ENCODE measurements around the gene B4GALT3. TPM values are rescaled to one million over a fixed set of nuclear protein-coding genes. Genes with fewer than 3 reads are reported as not detected.

The B4GALT3 gene
- total RNA-seq, 1 experiment from 2014 or later: 39.6 TPM

- TF ChIP-seq CTCF (IDR thresholded peaks at IDR 0.05; ENCODE audit: insufficient read depth in 1 of 2, low read depth in 1 of 2, low read length in 1 of 2, severe bottlenecking in 1 of 2, unreplicated experiment in 1 of 2): no peak
- POLR2A ChIA-PET: no interaction called here
These were observed 11.1 kb upstream of the B4GALT3 start for GRCh38 chr1:161188381-161188780.

GRCh38 chr1:161187311-161187710, 10.0 kb upstream of the B4GALT3 start:
- H3K36me3 Mint-ChIP-seq (ENCODE audit: insufficient read depth, unreplicated experiment): no peaks in the 10 kb centered on the region
- Histone ChIP-seq H3K4me3 (ENCODE audit: low read depth, low read length) (no peak overlapping the region), H3K9me3 (no peaks in the 10 kb centered on the region), H3K36me3 (ENCODE audit: control insufficient read depth, insufficient read depth, low read length) (no peaks in the 10 kb centered on the region), H3K27me3 (replicated peaks; ENCODE audit: control insufficient read depth, insufficient read depth, low read length) (no peaks in the 10 kb centered on the region), H3K4me1 (no peaks in the 10 kb centered on the region)
- no peak overlapping the region for H3K27ac Mint-ChIP-seq (ENCODE audit: unreplicated experiment)
- no peaks in the 10 kb centered on the region for H3K27me3 Mint-ChIP-seq (ENCODE audit: insufficient read depth, unreplicated experiment)
- H3K4me1 Mint-ChIP-seq (ENCODE audit: low read depth, unreplicated experiment): peaks cover 6% of the 10 kb centered on the region
- H3K4me3 Mint-ChIP-seq (ENCODE audit: unreplicated experiment): no peak overlapping the region
- no peaks in the 10 kb centered on the region for H3K9me3 Mint-ChIP-seq (ENCODE audit: unreplicated experiment)
- CTCF ChIA-PET: no interaction called here
- TF ChIP-seq CTCF (IDR thresholded peaks at IDR 0.05; ENCODE audit: insufficient read depth in 1 of 2, low read depth in 1 of 2, low read length in 1 of 2, severe bottlenecking in 1 of 2, unreplicated experiment in 1 of 2): no peak
- intact Hi-C loops (cut with micrococcal nuclease; ENCODE audit: unreplicated experiment): no loop called here
- no TSS peak for BruUV-seq (replicated peaks)
- no peak for DNase-seq
- POLR2A ChIA-PET: no interaction called here

More at GRCh38 chr1:161188381-161188780, 11.1 kb upstream of the B4GALT3 start:
- Histone ChIP-seq H3K27me3 (replicated peaks; ENCODE audit: control insufficient read depth, insufficient read depth, low read length) (no peaks in the 10 kb centered on the region), H3K36me3 (ENCODE audit: control insufficient read depth, insufficient read depth, low read length) (no peaks in the 10 kb centered on the region), H3K9me3 (no peaks in the 10 kb centered on the region), H3K4me3 (ENCODE audit: low read depth, low read length) (no peak overlapping the region), H3K4me1 (no peaks in the 10 kb centered on the region)
- Mint-ChIP-seq H3K27ac (ENCODE audit: unreplicated experiment) (no peak overlapping the region), H3K4me3 (ENCODE audit: unreplicated experiment) (no peak overlapping the region), H3K36me3 (ENCODE audit: insufficient read depth, unreplicated experiment) (no peaks in the 10 kb centered on the region), H3K4me1 (ENCODE audit: low read depth, unreplicated experiment) (peaks cover 6% of the 10 kb centered on the region), H3K9me3 (ENCODE audit: unreplicated experiment) (no peaks in the 10 kb centered on the region), H3K27me3 (ENCODE audit: insufficient read depth, unreplicated experiment) (no peaks in the 10 kb centered on the region)
- CTCF ChIA-PET: no interaction called here
- no TSS peak for BruUV-seq (replicated peaks)
- DNase-seq: no peak
- intact Hi-C loops (cut with micrococcal nuclease; ENCODE audit: unreplicated experiment): no loop called here

GRCh38 chr1:161185732-161186311, 8.5 kb upstream of the B4GALT3 start:
- BruUV-seq (replicated peaks): no TSS peak
- Mint-ChIP-seq H3K27ac (ENCODE audit: unreplicated experiment) (no peak overlapping the region), H3K27me3 (ENCODE audit: insufficient read depth, unreplicated experiment) (no peaks in the 10 kb centered on the region), H3K36me3 (ENCODE audit: insufficient read depth, unreplicated experiment) (no peaks in the 10 kb centered on the region), H3K9me3 (ENCODE audit: unreplicated experiment) (no peaks in the 10 kb centered on the region), H3K4me3 (ENCODE audit: unreplicated experiment) (no peak overlapping the region), H3K4me1 (ENCODE audit: low read depth, unreplicated experiment) (peaks cover 6% of the 10 kb centered on the region)
- intact Hi-C loops (cut with micrococcal nuclease; ENCODE audit: unreplicated experiment): no loop called here
- Histone ChIP-seq H3K4me1 (no peaks in the 10 kb centered on the region), H3K36me3 (ENCODE audit: control insufficient read depth, insufficient read depth, low read length) (no peaks in the 10 kb centered on the region), H3K9me3 (no peaks in the 10 kb centered on the region), H3K27me3 (replicated peaks; ENCODE audit: control insufficient read depth, insufficient read depth, low read length) (no peaks in the 10 kb centered on the region), H3K4me3 (ENCODE audit: low read depth, low read length) (no peak overlapping the region)
- CTCF ChIA-PET: interaction anchor here (0.7 to 1.0 kb wide), 2 partner anchors 16 to 40 kb away, joined by 3 read pairs; partner anchors contain the start of genes NDUFS2 and TOMM40L
- DNase-seq: no peak
- POLR2A ChIA-PET: interaction anchor here (0.6 kb wide), 1 partner anchor 9 kb away, joined by 8 read pairs; no protein-coding TSS in a partner anchor
- no peak for TF ChIP-seq CTCF (IDR thresholded peaks at IDR 0.05; ENCODE audit: insufficient read depth in 1 of 2, low read depth in 1 of 2, low read length in 1 of 2, severe bottlenecking in 1 of 2, unreplicated experiment in 1 of 2)

Data from Caco-2 (cell line).